ENCODE results near the gene SLC6A7. TPM values are rescaled to one million over a fixed set of nuclear protein-coding genes. Genes with fewer than 3 reads are reported as not detected.
A peak's percentile ranks its signal among the peaks of the same experiment; 100 is the strongest.
"Not testable (repeated sequence)": the region's sequence is repeated elsewhere in the genome, so short reads cannot be mapped to it uniquely, and the experiment has no call there.

Gene SLC6A7
- total RNA-seq, 1 experiment from 2014 or later: not detected

DNA sequence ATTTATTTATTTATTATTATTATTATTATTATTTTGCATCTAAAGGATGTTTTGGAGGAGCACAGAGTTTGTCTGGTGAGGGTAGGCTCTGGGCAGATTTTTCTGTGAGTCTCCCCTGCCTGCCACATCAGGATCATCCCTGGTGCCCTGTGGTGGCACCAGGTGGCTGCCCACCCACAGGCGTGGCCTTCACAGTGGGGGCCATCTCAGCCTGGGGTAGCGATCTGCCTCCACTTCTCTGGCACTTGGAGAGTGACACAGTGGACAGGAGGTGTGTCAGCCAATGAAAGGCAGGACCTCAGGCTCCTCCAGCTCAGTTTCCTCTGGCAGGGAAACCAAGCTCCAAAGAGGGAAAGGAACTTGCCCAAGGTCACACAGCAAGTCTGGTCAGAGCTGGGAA is 30.0 kb downstream of the SLC6A7 start:
- in situ Hi-C loops (cut with HindIII; ENCODE audit: low pct_unique_long_range_greater_than_20kb, low sequenced_read_pairs): no loop called here
- no peak for DNase-seq (ENCODE audit: low read depth, low spot score)

DNA sequence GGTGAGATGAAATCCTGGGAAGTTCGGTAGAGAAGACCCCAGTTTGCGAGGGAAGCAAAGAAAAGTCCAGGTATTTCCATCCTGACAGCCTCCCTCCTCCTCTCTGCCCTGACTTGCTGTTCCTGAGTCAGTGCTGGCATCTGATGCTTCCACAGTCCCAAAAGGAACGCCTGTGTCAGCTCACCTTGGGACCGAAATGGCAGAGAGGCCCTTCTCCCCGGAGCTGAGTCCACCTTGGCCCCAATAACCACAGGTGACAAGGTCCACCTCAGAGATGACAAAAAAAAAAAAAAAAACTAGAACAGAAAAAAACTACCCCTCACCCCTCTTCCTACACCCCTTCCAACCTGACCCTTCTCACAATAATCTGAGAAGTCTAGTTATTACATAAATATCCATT is 31.6 kb downstream of the SLC6A7 start:
- in situ Hi-C loops (cut with HindIII; ENCODE audit: low pct_unique_long_range_greater_than_20kb, low sequenced_read_pairs): no loop called here

DNA sequence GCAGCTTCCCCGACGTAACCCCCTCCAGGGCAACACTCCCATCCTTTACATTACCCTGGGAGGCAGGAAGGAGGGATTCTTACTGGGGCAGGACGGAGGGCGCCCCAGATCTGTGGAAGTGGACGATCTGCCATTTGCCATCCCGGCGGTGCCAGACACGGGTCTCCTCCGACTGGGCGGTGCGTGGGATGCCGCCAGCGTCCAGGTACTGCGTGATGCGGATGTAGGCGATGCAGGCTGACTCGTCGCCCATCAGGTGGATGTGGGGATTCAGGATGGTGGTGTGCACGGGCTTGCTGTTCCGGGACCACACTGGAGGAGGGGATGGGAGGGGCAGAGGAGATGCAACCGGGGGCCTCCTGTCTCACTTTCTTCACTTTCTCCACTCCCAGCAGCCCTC is 33.0 kb downstream of the SLC6A7 start:
- DNase-seq (ENCODE audit: low read depth, low spot score): no peak
- in situ Hi-C loops (cut with HindIII; ENCODE audit: low pct_unique_long_range_greater_than_20kb, low sequenced_read_pairs): no loop called here

More for the DNA sequence above, 31.6 kb downstream of the SLC6A7 start:
- DNase-seq (ENCODE audit: low read depth, low spot score): no peak

DNA sequence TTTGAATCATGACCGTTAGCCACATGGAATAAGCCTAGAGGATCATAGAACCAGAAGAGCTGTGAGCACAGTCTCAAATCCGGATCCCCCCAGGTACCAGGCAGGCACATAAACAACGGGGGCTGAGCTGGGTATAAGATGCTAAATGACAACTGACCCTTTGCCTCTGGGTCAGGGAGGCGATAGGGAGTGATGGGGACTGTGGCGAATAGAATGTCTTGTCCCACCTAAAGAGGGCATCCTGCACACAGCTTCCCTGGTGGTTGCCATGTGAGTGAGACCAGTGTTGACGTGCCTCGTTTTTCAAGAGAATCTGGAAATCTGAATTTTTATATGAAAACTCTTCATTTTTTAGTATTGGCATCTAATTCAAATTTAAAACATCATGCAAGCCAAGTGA is 33.6 kb downstream of the SLC6A7 start:
- in situ Hi-C loops (cut with HindIII; ENCODE audit: low pct_unique_long_range_greater_than_20kb, low sequenced_read_pairs): no loop called here
- no peak for DNase-seq (ENCODE audit: low read depth, low spot score)

DNA sequence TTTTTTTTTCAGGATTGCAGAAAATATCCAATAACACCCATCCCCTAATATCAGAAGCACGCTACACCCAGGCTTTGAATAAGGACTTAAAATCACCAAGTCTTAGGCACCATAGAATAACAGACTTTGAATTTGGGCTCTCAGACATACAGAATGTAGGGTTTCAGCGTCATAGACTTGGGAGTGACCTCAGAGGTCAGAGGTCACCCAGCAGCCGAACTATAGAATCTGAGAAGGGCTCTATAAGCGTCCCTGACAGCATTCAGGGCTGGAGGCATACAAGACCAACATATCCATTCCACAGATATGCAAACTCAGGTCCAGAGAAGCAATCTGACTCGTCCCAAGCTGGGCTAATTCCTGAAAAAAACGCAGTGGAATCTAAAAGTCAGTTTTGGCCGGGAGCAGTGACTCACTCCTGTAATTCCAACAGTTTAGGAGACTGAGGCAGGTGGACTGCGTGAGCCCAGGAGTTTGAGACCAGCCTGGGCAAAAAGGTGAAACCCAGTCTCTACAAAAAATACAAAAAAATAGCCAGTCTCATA is 34.7 kb downstream of the SLC6A7 start:
- no peak for DNase-seq (ENCODE audit: low read depth, low spot score)
- in situ Hi-C loops (cut with HindIII; ENCODE audit: low pct_unique_long_range_greater_than_20kb, low sequenced_read_pairs): no loop called here

DNA sequence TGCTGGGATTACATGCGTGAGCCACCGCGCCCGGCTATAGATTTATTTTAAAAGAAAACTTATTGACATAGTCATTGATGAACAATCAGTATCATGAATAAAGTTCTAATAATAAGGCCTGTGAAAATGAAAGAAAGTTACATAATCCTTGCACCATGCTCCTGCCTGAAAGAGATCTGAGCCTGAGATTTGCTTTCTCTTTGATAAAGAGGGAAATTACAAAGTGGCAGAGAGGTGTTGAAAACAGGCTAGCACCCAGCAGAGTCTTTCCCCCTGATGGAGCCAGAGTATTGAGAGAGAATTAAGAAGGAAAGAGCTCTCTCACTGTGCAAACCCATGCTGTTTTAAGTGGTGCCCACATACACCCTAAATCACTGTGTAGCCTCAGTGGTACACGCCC is 37.2 kb downstream of the SLC6A7 start:
- in situ Hi-C loops (cut with HindIII; ENCODE audit: low pct_unique_long_range_greater_than_20kb, low sequenced_read_pairs): no loop called here
- DNase-seq (ENCODE audit: low read depth, low spot score): no peak

DNA sequence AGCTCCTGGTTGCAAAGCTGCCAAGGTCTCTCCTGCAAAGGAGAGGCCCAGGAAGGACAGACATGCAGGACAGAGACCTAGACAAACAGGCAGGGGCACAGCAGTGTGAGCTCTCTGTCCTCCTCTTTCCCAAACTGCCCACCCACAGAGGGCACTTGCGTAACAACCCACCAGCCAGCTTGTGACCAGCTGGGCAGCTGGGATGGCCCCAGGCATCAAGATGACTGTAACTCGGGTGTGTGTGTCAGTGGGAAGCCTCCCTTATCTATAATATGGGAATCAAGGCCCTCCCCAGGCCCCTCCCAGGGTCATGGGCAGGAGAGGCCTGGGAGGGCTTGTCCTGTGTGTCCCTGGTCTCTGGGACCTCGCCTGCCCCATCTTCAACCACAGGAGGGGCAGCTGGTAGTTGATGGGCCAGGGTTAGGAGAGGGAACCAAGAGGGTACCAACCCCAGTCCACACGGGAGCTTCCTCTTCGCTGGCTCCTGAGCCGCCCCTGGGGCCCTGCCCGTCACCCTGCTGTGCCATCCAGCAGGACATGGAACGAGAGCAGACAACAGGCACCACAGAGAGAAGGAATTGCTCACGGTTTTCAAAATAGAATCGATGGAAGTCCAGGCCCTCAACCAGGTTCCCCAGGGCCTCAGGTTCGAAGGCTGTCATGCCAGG is 37.9 kb downstream of the SLC6A7 start:
- in situ Hi-C loops (cut with HindIII; ENCODE audit: low pct_unique_long_range_greater_than_20kb, low sequenced_read_pairs): no loop called here

DNA sequence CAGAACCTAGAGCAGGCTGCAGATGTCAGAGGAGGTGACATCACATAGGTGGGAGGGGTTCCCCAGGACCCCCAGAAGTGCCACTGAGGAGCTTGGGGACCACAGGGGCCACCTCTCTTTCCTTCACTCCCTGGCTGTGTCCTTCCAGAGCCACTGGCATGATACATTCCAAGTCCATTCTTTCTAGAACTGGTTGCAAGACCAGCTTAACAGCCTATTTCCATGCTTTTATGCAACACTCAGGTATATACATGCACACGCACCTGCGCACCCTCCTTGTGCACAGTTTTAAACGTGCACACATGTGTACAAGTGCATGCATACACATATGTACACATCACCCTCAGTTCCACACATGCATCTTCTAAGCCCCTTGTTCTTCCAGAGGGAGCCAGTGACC is 39.7 kb downstream of the SLC6A7 start:
- in situ Hi-C loops (cut with HindIII; ENCODE audit: low pct_unique_long_range_greater_than_20kb, low sequenced_read_pairs): no loop called here
- no peak for DNase-seq (ENCODE audit: low read depth, low spot score)

More for the DNA sequence above, 37.9 kb downstream of the SLC6A7 start:
- DNase-seq (ENCODE audit: low read depth, low spot score): peak; percentile 52

DNA sequence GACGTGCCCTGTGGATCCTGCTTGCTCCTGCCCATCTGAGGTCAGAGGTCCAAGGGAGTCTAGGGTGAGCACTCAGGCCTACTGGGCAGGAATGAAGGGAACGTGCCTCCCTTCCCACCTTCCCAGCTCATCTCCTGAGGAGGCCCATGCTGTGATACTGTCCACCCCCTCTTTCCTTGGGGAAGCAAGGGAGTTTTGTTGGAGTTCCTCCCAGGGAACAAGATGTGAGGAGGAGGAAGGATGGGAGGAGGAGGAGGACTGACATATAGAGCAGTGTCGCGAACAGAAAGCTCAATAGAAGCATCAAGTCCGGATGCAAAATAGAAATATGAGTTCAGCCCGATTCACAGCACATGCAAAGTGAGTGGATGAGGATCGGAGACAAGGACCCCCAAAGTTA is 41.0 kb downstream of the SLC6A7 start:
- in situ Hi-C loops (cut with HindIII; ENCODE audit: low pct_unique_long_range_greater_than_20kb, low sequenced_read_pairs): no loop called here

DNA sequence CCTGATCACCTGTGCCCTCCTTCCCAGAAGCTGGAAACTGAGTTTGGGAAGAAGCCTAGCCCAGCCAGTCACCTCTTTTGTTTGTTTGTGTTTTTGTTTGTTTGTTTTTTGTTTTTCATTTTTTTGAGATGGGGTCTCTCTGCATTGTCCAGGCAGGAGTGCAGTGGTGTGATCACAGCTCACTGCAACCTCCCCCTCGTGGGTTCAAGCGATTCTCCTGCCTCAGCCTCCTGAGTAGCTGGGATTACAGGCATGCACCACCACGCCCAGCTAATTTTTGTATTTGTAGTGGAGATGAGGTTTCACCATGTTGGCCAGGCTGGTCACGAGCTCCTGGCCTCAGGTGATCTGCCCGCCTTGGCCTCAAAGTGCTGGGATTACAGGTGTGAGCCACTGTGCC is 43.8 kb downstream of the SLC6A7 start:
- in situ Hi-C loops (cut with HindIII; ENCODE audit: low pct_unique_long_range_greater_than_20kb, low sequenced_read_pairs); DNase-seq (ENCODE audit: low read depth, low spot score): not testable (repeated sequence)

More for the DNA sequence above, 41.0 kb downstream of the SLC6A7 start:
- DNase-seq (ENCODE audit: low read depth, low spot score): no peak

DNA sequence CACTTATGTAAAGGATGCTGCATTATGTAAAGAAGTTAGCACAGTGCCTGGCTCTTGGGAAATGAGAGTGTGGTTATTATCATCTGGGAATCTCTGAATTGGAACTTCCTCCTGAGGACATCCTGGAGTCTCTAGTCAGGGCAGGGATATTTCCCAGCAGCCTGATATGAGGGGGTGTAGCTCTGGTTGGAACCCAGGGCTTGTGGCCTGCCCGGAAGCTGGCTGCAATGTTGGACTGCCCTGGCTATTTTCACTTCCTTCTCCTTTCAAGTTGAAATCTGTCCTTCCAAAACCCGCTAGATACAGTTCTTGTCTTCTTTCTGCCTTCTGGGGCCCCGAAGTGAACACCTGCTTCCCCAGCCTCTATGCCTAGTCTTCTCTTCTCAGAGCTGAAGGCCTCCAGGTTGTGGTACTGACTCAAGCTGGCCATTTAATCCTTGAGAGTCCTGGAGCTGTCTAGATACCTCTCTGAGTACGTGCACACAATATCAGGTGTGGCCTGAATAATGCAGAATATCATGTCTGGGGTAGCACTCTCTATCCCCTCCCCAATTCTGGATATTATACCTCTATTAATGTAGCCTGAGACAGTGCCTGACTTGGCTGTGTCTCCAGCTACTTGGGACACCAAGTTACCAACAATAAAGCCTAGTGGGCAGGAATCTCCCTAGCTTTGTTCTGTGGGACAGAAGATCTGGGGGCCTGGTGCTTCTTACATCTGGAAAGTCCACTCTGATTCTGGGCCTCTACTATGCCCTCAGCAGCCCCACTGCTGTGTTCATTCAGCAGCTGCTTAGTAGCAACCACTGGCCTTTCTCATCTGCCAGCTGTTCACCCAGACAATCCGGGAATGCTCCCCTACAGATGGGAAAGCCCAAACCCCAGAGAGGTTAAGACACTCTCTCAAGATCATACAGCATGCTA is 45.0 kb downstream of the SLC6A7 start:
- no peak for DNase-seq (ENCODE audit: low read depth, low spot score)
- in situ Hi-C loops (cut with HindIII; ENCODE audit: low pct_unique_long_range_greater_than_20kb, low sequenced_read_pairs): no loop called here

DNA sequence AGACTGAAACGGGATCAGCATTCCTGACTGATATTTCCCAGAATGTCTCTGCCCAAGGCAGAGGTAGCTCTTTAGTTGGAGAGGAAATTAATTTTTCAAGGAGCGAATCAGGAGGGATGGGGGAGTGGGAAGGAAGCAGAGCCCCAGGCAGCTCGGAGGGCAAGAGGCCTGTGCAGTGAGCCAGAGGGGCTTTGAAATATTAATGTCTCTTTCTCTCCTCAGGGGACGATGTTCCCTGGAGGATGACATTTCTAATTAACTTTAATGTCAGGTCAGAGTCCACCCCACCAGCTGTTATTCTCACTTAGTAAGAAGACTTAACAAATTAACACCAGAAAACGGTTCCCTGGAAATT is 45.6 kb downstream of the SLC6A7 start:
- in situ Hi-C loops (cut with HindIII; ENCODE audit: low pct_unique_long_range_greater_than_20kb, low sequenced_read_pairs): no loop called here
- no peak for DNase-seq (ENCODE audit: low read depth, low spot score)

DNA sequence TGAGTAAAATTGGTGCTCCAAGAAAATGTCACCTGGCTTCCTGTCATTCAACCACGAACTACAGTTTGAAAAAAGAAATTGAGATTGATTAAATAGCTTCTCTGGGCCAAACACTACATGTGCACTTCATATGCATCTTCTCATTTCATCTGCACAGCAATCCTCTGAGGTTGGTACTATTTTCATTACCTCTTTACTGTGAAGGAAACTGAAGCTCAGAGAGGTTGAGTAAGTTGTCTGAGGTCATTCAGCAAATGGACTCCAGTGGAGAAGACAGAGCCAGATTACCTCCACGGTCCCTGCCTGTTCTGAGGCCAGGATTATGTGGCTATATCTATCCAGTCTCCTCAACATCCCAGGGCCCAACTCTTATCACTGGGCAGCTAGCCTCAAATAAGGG is 46.5 kb downstream of the SLC6A7 start:
- no peak for DNase-seq (ENCODE audit: low read depth, low spot score)
- in situ Hi-C loops (cut with HindIII; ENCODE audit: low pct_unique_long_range_greater_than_20kb, low sequenced_read_pairs): no loop called here

DNA sequence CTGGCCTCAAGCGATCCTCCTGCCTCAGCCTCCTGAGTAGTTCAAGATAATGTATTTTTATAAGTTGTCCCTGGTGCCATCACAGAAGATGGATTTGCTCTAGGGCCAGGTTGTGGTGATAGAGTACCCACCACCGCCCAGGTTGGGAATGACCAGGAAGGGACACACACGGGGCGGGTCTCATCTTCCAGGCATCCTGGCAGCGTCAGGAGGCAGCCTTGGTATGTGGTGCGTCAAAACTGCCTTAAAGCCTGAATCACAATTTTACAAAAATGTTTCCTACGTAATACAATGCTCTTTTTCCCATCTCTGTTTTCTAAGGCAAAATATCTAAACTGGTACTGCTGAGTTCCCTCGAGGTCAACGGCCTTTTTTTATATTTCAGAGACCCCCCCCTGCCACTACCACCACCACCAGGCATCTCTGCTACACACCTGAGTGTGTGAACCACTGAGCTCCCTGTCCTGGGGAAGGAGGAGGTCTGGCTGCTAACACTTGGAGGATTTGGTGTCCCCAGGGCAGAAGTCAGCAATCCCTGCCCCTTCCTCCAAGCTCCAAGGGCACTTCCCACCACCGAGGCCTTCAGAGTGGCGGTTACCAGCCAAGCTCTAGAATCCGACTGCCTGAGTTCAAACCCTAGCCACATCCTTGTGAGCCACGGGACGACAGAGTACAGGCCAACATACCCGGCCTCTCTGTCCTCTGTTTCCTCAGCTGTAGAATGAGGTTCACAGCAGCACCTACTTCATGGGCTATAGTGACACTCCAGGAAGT is 47.3 kb downstream of the SLC6A7 start:
- in situ Hi-C loops (cut with HindIII; ENCODE audit: low pct_unique_long_range_greater_than_20kb, low sequenced_read_pairs): no loop called here

DNA sequence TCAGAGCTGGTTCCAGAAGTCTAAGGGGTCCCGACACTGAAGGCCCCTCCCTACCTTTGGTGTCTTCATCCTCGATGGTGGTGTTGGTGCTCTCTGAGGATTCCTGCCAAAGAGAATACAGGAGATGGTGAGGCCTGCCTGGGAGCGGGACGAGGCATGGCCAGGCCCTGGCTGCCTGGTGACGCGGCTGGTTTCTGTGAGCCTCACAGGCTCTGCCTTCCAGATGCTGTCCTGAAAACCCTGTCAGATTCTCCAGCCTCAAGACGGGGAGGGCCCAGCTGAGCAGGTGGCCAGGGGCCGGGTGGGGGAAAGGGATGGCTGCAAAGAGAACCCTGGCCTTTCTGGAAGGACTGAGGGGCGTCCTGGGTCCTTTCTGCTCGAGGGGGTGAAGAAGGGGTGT is 48.8 kb downstream of the SLC6A7 start:
- in situ Hi-C loops (cut with HindIII; ENCODE audit: low pct_unique_long_range_greater_than_20kb, low sequenced_read_pairs): no loop called here
- DNase-seq (ENCODE audit: low read depth, low spot score): no peak

More for the DNA sequence above, 47.3 kb downstream of the SLC6A7 start:
- DNase-seq (ENCODE audit: low read depth, low spot score): no peak

DNA sequence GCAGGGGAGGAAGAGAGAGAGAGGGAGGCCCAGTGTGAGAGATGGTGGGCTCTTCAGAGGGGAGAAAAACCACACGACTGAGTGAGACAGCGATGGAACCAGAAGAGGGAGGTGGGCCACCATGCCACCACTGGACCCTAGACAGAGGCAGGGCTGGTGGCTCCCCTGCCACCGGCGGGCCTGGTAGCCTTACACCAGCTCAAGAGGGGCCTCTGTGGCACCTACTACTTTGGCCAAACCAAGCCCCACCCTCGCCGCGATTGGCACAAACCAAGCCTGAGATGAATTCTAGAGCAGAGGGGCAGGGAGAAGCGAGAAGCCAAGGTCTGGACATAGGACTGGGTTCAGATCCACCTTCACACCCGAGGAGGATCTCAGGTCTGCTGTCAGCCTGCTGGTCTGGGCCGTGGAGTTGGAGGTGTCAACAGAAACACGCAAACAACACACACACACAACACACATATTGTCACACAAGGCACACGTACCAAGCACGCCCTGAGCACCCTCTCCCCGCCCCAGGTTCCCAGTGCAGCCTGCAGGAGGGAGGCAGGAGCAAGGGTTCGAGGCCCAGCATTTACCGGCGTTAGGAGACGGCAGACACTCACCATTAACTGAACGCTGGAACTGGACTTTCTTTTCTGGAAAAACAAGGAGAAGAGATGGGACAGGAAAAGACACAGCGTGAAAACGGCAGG is 49.4 kb downstream of the SLC6A7 start:
- no peak for DNase-seq (ENCODE audit: low read depth, low spot score)
- in situ Hi-C loops (cut with HindIII; ENCODE audit: low pct_unique_long_range_greater_than_20kb, low sequenced_read_pairs): no loop called here

DNA sequence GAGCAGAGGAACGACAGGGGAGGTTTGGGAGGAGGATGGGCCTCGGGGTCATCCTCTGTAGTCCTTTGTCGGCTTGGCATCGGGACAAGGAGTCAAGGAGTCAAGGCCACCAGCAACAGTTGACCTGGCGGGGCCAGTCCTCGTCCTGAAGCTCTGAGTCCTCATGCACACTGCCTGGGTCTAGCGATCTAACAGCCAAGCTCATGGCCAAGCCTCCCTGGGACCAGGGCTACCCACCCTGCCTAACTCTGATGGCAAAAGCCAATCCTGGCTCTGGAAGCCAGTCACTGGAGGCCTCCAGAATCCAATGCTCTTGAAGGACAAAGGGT is 49.9 kb downstream of the SLC6A7 start:
- in situ Hi-C loops (cut with HindIII; ENCODE audit: low pct_unique_long_range_greater_than_20kb, low sequenced_read_pairs): no loop called here
- DNase-seq (ENCODE audit: low read depth, low spot score): no peak

All from SK-MEL-5 (cell line).